ENCODE measurements around the gene DNAH12. TPM values are rescaled to one million over a fixed set of nuclear protein-coding genes. Genes with fewer than 3 reads are reported as not detected.
"Not testable (repeated sequence)": the region's sequence is repeated elsewhere in the genome, so short reads cannot be mapped to it uniquely, and the experiment has no call there.

The DNAH12 gene
- total and polyA plus RNA-seq, 4 donors, result 0.05 to 0.08 (median 0.08) TPM; not detected in 1

GRCh38 chr3:57446318-57446841 lies 97.8 kb downstream of the DNAH12 start (continued):
- TF ChIP-seq, protein P1, sequence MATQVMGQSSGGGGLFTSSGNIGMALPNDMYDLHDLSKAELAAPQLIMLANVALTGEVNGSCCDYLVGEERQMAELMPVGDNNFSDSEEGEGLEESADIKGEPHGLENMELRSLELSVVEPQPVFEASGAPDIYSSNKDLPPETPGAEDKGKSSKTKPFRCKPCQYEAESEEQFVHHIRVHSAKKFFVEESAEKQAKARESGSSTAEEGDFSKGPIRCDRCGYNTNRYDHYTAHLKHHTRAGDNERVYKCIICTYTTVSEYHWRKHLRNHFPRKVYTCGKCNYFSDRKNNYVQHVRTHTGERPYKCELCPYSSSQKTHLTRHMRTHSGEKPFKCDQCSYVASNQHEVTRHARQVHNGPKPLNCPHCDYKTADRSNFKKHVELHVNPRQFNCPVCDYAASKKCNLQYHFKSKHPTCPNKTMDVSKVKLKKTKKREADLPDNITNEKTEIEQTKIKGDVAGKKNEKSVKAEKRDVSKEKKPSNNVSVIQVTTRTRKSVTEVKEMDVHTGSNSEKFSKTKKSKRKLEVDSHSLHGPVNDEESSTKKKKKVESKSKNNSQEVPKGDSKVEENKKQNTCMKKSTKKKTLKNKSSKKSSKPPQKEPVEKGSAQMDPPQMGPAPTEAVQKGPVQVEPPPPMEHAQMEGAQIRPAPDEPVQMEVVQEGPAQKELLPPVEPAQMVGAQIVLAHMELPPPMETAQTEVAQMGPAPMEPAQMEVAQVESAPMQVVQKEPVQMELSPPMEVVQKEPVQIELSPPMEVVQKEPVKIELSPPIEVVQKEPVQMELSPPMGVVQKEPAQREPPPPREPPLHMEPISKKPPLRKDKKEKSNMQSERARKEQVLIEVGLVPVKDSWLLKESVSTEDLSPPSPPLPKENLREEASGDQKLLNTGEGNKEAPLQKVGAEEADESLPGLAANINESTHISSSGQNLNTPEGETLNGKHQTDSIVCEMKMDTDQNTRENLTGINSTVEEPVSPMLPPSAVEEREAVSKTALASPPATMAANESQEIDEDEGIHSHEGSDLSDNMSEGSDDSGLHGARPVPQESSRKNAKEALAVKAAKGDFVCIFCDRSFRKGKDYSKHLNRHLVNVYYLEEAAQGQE (IDR thresholded peaks at IDR 0.05), result no peak
- TF ChIP-seq EGR1 (IDR thresholded peaks at IDR 0.05; ENCODE audit: low read depth in 2 of 2) (no peak), RXRA (IDR thresholded peaks at IDR 0.05) (no peak)

DNA sequence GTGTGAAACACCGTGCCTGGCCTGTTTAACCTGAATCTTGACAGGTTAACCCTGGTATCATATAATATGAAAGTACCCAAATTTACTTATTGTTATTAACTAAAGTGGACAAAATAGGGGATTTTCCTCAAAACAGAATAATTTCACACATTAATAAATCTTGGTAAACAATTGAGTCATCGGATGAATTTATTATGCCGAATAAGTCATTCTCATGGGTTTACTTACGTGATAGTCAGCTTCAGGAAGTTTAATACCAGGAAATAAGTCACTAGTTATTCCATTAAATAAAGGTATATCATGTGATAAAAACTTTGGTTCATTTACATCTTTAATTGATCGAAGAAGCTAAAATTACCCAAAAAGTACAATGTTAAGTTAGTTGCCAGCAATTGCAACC lies 99.7 kb downstream of the DNAH12 start:
- no peak overlapping the region for H3K4me3 ChIP-seq (ENCODE audit: low read depth in 1 of 3, low read length in 3 of 3)
- no peak overlapping the region for H3K9ac ChIP-seq (ENCODE audit: low read depth in 1 of 2, low read length in 2 of 2)
- peaks cover 0 to 2% (median 0%) of the 10 kb centered on the region in 4 donors for H3K4me1 ChIP-seq (ENCODE audit: control insufficient read depth in 4 of 4, insufficient read depth in 4 of 4, low read length in 3 of 4)
- no peak overlapping the region for H3K27ac ChIP-seq (ENCODE audit: low read depth in 1 of 2, low read length in 2 of 2)
- no peaks in the 10 kb centered on the region for H3K9me3 ChIP-seq (ENCODE audit: control insufficient read depth in 4 of 4, low read length in 3 of 4)
- no peaks in the 10 kb centered on the region for H3K27me3 ChIP-seq (ENCODE audit: control insufficient read depth in 4 of 4, insufficient read depth in 4 of 4, low read length in 3 of 4)
- 83% methylated on average over 5 of the region's 5 CpGs for WGBS
- TF ChIP-seq HNF4G (IDR thresholded peaks at IDR 0.05) (no peak), RXRA (IDR thresholded peaks at IDR 0.05) (no peak), FOXA2 (IDR thresholded peaks at IDR 0.05) (no peak), NR2F2 (IDR thresholded peaks at IDR 0.05) (no peak), ZBTB33 (IDR thresholded peaks at IDR 0.05) (no peak), TAF1 (conservative IDR thresholded peaks at IDR 0.05) (no peak), ATF3 (IDR thresholded peaks at IDR 0.05) (no peak), HNF4A (conservative IDR thresholded peaks at IDR 0.05) (no peak), GABPA (IDR thresholded peaks at IDR 0.05 in 1 of 2, conservative IDR thresholded peaks at IDR 0.05 in 1 of 2) (no peak), EGR1 (IDR thresholded peaks at IDR 0.05; ENCODE audit: low read depth in 2 of 2) (no peak), JUND (IDR thresholded peaks at IDR 0.05) (no peak), SP1 (IDR thresholded peaks at IDR 0.05) (no peak), RAD21 (IDR thresholded peaks at IDR 0.05) (no peak), FOXA1 (IDR thresholded peaks at IDR 0.05) (no peak), YY1 (IDR thresholded peaks at IDR 0.05) (no peak)
- TF ChIP-seq, protein P2, sequence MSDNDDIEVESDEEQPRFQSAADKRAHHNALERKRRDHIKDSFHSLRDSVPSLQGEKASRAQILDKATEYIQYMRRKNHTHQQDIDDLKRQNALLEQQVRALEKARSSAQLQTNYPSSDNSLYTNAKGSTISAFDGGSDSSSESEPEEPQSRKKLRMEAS (IDR thresholded peaks at IDR 0.05), result no peak
- TF ChIP-seq, protein P3, sequence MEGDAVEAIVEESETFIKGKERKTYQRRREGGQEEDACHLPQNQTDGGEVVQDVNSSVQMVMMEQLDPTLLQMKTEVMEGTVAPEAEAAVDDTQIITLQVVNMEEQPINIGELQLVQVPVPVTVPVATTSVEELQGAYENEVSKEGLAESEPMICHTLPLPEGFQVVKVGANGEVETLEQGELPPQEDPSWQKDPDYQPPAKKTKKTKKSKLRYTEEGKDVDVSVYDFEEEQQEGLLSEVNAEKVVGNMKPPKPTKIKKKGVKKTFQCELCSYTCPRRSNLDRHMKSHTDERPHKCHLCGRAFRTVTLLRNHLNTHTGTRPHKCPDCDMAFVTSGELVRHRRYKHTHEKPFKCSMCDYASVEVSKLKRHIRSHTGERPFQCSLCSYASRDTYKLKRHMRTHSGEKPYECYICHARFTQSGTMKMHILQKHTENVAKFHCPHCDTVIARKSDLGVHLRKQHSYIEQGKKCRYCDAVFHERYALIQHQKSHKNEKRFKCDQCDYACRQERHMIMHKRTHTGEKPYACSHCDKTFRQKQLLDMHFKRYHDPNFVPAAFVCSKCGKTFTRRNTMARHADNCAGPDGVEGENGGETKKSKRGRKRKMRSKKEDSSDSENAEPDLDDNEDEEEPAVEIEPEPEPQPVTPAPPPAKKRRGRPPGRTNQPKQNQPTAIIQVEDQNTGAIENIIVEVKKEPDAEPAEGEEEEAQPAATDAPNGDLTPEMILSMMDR (IDR thresholded peaks at IDR 0.05; ENCODE audit: low read depth, low read length, missing input control), result no peak
- TF ChIP-seq, protein P1 (IDR thresholded peaks at IDR 0.05), result no peak
- H3K36me3 ChIP-seq (ENCODE audit: control insufficient read depth in 4 of 4, insufficient read depth in 3 of 4, low read depth in 1 of 4, low read length in 3 of 4), result no peaks in the 10 kb centered on the region
- DNase-seq (ENCODE audit: low spot score), result no peak

DNA sequence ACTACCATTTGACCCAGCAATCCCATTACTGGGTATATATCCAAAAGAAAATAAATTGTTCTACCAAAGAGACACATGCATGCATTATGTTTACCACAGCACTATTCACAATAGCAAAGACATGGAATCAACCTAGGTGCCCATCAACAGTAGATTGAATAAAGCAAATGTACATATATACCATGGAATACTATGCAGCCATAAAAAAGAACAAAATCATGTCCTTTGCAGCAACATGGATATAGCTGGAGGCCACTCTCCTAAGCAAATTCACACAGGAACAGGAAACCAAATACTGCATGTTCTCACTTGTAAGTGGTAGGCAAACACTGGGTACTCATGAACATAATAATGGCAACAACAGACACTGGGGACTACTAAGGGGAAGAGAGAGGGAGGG lies 104.0 kb downstream of the DNAH12 start:
- not testable (repeated sequence) for DNase-seq (ENCODE audit: low spot score); H3K9me3 ChIP-seq (ENCODE audit: control insufficient read depth in 4 of 4, low read length in 3 of 4); H3K4me3 ChIP-seq (ENCODE audit: low read depth in 1 of 3, low read length in 3 of 3); H3K4me1 ChIP-seq (ENCODE audit: control insufficient read depth in 4 of 4, insufficient read depth in 4 of 4, low read length in 3 of 4); H3K27ac ChIP-seq (ENCODE audit: low read depth in 1 of 2, low read length in 2 of 2); H3K36me3 ChIP-seq (ENCODE audit: control insufficient read depth in 4 of 4, insufficient read depth in 3 of 4, low read depth in 1 of 4, low read length in 3 of 4); H3K27me3 ChIP-seq (ENCODE audit: control insufficient read depth in 4 of 4, insufficient read depth in 4 of 4, low read length in 3 of 4); H3K9ac ChIP-seq (ENCODE audit: low read depth in 1 of 2, low read length in 2 of 2)
